Left lobe of liver (tissue), 2 donors: ENCODE results near the gene CACNB3. TPM values are rescaled to one million over a fixed set of nuclear protein-coding genes. Genes with fewer than 3 reads are reported as not detected.

Experiments used
- ATAC-seq: fragments of 200-7000 bp; cut with Tn5 transposase; one replicate; pipeline ENCODE4 v1.9.1; 2020; ENCODE audit warnings: mild to moderate bottlenecking, moderate library complexity
- DNase-seq: peaks from one replicate; pipeline ENCODE4 v3.0.0-alpha.2; 2020; ENCODE audit warnings: low spot score
- total RNA-seq: library from RNA; stranded (reverse); gene quantifications from one replicate; pipeline ENCODE4 v1.2.1, GENCODE V29; 2021
- donor health status: DM: no; HTN: no; CAD: no; lungs with moderate emphysema.
- donor health status: DM: no; HTN: yes; CAD: no.

The CACNB3 gene
- total RNA-seq, 1 donor from 2014 or later: 2.6 TPM

DNA sequence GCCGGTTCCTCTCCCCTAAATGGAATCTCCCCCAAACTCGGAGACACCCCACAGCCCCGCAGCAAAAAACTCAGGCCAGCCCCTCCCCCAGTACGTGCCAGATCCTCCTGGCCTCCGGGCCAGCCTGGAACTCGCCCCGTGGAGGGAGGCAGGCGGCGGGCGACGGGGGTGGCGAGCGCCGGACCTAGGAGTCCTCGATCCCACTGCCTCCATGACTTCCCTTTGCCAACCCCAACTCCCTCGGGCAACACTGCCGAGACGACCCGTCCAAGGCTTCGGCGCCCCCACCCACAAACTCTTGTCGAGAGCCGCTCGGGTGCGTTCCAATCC lies 29.8 kb upstream of the CACNB3 start:
- DNase-seq (no peak), ATAC-seq (peak; percentile 10)

DNA sequence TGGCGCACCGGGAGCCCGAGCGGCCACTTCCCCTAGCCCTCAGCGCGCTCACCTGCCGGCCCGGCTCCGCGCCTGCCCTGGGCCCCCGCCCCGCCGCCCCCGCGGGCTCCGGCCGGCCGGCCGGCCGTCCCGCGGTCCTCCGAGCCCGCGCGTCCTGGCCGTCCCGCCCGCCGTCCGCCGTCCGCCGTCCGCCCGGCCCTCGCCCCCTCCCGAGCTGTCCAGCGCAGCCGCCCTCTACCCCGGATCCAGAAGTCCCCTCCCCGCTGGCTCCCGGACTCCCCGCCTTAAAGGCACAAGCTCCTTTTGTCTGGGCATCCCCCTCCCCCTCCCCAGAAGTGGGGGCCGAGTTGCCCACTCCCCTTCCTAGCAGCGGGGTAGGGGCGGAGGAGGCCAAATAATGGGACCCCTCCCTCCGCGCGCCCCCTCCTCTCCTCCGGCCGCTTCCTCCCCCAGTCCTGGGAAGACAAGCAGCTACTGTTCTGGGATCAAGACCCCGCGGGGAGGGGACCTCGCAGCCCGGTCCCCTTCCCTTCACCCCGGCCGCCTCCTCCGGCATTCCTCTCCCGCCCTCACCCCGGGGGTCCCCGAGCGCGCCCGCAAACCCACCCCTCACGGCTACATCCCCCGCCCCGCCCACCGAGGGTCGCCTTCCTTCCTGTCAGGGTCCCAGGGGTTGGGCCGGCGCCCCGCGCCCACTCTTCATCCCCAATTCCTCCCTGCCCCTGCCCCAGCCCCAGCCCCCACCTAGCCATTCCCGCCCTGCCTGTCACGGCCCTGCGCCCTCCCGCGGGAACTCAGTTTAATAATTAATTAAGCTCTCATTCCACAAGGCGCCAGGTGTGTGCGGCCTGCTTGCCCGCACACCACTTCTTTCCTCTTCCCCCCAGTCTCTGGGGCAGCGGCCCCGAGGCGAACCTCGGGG lies 29.2 kb upstream of the CACNB3 start, which contains the start of gene ADCY6:
TSS of gene ADCY6 (minus strand) at position 236 of the 922 bp plus-strand sequence. CDS start 5,655 bp downstream, outside the sequence.
- ATAC-seq (peak; percentile 93), DNase-seq (peak; percentile 88)

DNA sequence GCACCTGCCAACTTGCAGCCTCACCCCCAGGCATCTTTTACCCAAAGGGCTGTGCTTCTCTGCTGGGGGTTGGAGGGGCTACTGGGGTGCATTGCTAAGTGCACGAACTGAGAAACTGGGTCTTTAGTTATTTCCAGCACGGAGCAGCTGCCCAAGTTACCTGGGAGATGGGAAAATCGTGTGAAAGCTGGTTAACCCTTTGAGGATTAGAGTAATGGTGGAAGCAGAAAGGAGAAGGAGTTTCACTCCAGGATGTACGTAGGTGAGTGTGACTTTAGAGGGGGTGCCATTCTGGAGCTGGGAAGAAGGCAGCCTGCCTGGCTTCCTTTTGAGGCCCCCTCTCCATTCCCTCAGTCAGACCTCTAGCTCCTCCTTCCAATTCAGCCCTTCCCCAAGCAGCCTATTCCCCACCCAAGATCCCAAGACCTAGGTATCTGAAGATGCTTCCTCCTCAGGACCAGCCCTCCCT lies 28.4 kb upstream of the CACNB3 start:
- DNase-seq (no peak), ATAC-seq (no peak)

DNA sequence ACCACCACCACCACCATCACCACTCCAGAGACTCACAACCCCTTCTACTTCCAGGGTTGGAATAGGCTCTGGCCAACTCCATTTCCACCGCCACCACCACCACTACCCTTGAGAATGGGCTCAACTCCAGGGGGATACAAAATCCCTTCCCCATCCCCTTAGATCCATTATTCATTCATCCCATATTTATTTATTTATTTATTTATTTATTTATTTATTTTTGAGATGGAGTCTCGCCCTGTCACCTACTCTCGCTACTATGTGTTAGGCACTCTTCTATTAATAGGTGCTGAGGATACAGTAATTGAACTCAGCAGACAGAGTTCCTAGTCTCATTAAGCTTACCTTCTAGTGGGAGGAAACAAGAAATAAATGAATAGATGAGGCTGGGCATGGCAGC lies 24.6 kb upstream of the CACNB3 start:
- DNase-seq (no peak), ATAC-seq (no peak)

DNA sequence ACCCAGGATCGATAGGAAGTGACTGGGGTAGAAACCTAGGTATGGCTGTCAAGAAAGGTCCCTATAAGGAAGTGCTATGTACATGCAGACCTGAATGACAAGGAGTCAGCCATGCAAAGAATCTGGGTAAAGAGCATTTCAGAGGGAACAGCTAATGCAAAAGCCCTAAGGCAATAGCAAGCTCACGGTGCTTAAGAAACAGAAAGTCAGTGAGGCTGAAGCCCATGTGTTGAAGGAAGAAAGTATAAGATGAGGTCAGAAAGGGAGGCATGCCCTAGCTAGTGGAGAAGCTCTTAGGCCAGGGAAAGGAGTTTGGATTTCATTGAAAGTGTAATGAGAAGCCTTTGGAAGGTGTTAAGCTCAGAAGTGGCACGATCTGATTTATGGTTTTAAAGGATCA lies 23.4 kb upstream of the CACNB3 start:
- DNase-seq (no peak), ATAC-seq (no peak)

DNA sequence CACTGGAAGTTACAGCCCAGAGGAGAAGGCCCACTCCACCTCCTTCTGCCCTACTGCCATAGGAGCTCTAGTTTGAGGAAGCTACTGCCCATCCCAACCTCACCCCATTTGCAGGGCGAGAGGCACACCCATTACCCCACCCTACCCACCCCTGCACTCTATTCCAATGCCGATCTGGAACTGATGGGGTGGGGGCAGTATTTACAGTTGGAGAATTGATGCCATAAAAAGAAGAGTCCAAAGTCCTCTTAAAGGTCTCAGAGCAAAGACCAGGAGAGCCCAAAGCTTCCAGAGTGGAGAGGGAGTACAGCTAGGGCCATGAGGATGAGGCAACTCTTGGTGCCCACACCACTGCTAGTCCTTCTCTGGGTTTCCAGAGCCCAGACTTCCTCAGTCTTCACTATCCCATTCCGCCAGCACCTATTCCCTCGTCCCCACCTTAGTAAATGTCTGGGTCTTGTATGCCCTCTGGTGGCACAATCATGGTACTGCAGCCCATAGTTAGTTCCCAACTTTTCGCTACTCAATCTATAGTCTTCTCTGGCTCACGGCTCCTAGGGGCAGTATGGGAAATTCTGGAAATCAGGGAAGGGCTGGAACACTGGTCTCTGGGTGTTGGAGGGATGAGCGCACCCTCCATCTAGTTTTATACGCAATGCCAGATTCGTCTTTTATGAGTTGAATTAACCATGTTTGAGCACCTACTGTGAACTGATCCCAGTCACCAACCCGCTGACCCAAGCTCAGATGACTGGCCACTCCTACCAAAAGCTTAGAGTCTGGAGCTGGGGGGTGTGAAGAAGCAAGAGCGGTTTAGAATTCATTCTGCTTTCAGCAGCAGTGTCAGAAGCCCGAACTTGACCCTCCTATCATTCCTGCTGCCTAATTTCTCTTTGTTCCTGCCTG lies 22.5 kb upstream of the CACNB3 start:
- ATAC-seq (peak; percentile 100), DNase-seq (peak; percentile 72)

DNA sequence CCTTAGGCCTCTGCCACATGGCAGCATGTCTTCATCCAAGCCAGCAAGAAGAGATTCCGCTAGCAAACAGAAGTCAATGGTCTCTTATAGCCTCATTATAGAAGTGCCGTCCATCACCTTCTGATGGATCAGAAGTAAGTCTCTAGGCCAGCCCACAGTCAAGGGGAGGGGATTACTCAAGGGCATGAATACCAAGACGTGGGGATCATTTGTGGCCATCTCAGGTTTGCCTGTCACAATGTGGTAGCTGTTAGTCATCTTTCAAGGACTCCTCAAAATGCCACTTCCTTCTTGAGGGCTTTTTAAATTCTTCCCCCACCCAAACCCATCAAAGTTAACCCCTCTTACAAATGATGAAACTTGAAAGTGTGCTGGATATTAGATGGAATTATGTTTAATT lies 21.3 kb upstream of the CACNB3 start:
- DNase-seq: no peak
- no peak for ATAC-seq

DNA sequence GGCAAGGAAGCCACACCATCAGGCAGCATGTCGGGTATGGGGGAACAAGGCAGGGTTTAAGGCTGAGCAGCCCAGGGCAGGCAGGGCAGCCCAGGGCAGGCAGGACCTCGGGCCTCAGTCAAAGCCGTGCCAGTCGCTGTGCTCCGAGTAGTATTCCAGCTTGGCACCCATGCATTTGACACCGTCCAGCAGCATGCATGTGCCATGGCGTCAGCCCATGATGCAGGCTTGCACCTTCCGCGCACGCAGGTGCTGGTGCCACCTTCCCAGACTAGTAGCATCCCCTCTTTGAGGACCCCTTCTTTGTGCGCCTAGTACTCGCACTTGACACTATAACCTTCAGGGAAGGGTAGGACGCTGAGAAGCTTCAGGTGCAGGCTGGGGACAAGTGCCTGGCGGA lies 17.8 kb upstream of the CACNB3 start:
- DNase-seq: no peak

DNA sequence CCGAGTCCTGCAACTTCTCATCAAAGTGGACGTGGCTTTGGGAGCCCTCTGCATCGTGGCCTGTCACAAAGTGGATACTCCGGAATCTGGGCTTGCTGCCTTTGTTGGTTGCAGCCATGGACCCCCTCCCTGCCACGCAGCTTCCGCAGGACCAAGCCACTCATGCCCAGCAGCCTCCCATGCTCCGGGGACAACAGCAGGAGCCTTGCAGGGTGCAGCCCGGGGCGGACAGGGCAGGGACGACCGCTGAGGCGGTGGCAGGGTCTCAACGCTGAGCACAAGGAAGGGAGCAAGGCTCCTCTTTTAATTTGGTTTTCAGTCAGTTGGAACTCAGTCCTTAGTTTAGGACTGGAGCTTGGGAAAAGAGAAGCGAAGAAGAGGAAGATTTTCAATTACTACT lies 17.3 kb upstream of the CACNB3 start:
- ATAC-seq (no peak), DNase-seq (no peak)

More for the DNA sequence above, 17.8 kb upstream of the CACNB3 start:
- ATAC-seq: no peak

DNA sequence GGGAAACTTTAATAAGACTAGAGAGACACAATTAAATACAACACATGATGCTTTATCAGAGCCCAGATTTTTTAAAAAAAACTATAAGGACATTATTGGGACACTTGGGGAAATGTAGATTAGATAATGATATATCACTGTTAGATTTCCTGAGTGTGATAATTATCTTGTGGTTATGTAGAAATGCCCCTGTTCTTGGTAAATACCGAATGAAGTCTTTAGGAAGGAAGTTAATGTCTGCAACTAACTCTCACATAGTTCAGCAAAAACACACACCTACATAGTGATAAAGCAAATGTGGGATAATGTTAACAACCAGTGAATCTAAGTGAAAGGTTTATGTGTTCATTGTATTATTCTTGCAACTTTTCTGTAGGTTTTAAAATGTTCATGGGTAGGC lies 14.6 kb upstream of the CACNB3 start:
- ATAC-seq (no peak), DNase-seq (no peak)

DNA sequence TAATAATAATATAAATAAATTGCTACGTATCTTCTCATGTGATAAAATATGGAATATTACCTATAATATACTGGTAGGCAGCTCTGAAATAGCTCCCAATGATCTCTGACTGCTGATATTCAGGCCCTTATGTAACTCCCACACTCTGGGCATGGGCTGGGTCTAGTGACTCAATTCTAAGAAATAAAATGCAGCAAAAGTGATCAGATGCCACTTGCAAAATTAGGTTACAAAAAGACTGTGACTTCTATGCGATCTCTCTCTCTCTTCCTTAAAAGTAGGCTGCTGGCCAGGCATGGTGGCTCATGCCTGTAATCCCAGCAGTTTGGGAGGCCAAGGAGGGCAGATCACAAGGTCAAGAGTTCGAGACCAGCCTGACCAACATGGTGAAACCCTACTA lies 10.3 kb upstream of the CACNB3 start:
- ATAC-seq (no peak), DNase-seq (no peak)

DNA sequence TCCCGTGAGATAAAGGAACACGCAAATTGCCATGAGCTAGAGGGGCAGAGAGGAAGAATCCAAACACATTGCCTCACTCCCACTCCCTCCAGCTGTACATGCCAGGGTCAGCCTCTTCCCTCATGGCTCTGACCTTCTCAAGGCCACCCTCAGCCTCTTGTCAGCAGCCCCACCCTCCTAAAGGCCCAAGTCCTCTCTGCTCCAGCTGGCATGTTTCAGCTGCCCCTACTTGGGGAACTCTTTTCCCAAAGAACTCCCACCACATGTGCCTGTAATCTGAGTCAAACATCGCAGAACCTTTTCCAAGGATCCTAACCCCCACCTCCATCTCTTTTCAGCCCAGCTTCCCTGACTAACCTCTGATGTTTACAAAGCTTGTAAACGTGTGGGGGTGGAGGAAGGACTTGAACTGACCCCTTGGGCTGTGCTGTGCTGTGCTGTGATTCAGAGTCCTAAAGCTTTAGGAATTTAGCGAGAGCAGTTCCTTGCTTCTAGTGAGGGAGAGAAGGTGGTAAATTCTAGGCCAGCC lies 7.3 kb upstream of the CACNB3 start:
- DNase-seq: no peak

DNA sequence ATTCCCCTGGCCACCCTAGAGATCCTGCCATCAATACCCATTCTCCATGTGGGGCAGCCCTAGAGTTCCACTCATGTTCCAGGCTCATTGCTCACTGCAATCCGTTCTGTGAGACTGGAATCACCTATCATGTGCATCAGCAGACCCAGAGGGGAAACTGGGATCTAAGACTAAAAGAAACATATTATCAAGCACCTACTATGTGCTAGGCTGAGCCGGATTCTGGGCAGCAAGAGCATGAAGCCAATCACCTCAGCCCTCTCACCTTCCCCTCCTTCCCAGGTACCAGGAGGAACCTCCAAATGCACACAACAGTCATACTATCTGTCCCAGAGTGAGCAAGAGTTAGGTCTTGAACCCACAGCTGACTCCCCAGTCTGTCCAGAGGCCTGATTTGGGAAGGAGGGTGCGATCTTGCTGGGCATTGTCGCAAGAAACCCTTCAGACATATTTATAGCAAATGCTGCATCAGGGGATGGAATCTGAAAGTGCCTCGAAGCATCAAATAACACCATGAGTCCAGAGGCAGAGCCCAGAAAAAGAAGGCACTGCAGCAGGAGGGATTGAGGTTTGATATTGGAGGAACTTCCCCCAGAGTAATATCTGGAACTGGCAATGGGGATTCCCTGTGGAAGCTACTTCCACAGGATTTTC lies 6.7 kb upstream of the CACNB3 start:
- DNase-seq: no peak
- no peak for ATAC-seq

More for the DNA sequence above, 7.3 kb upstream of the CACNB3 start:
- ATAC-seq: no peak

DNA sequence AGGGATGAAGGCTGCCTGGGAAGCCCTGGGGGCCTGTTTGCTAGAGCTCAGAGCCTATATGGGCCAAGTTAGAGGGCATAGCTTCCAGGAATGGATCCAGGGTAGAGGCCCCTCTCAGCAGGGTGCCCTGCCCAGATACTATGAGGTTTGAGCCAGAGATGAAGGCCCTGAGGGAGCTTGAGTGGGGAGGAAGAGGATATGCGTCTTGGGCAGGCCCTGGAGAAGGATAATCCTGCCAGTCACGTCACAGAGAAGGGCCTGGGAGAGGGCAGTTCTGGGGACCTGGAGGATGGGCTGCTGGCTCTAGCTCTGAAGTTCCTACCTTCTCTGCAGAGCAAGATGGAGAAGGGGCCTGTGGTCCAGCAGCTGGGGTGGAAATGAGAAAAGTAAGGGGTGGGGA lies 5.9 kb upstream of the CACNB3 start:
- no peak for ATAC-seq
- DNase-seq: no peak

DNA sequence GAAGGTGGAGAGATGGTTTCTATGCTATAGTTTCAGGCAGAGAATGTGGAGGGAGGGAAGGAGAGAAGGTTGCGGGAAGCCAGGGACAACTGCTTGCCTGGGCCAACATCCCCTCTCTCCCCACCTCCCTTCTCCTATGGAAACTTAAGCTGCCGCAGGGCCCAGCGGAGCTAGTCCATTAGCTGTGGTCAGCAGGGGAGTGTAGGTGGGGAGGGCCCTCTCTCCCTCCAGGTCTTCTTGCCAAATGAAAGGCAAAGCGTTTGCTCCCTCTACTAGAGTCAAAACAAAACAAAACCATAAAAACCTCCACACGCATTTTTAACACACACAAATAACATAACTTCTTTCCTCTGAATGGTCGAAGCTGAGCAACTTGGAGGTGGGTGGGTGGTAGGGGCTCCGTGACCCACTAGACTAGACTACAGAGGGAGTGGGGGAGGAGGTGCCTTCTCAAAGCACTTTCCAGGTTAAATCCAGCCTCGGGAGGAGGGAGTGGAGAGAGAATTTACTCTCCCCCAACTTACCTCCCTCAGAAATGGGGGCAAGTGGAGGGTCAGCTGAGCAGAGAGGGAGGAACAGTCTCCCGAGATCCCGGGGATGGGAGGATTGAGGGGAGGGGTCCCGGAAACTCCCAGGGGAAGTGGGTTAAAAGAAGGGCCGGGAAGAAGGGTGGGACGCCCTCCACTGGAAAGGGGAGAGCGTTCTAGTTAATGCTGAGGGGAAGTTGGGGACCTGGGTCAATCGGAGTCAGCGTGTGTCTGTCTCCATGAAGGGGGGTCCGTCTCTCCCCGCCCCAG lies 4.6 kb upstream of the CACNB3 start:
- ATAC-seq: no peak
- DNase-seq: no peak

DNA sequence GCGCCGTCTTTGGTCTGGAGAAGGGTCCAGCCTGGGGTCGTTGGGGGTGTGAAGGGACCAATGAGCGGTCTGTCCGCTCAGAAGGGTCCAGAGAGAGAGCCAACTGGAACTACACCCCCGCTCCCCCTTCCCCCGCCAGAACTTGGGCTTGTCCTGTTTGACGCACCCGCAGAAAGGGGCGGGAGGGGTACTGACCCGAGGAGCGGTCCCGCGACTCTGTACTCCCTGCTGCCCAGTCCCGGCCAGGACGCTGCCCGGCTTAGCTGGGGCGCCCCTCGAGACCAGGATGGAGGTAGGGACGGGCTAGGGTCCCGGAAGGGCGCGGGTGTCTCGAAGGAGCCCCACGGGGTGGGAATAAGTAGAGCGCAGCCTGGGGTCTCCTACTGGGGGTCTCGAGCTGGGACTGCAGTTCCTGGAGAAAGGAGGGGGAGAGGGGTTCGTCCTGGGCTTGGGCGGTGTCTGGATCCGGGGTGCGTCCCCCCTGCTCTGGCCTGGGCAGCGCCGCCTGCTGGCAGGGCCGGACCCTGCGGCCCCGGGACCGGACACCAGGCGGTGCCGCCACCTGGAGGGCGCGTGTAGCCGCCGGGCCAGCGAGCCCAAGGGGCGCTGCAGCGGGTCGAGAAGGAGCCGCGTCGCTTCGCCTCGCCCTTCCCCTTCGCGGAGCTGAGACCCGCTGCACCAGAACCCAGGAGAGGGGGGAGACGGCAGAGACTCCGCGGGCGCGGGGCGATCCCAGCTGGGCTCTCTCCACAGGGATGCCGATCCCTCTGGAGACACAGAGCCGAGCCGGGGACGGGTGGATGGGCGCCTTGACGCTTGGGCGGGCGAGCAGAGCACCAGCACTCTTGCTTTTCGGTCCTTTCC lies 3.8 kb upstream of the CACNB3 start:
- peak; percentile 80 for DNase-seq
- ATAC-seq: peak; percentile 92

DNA sequence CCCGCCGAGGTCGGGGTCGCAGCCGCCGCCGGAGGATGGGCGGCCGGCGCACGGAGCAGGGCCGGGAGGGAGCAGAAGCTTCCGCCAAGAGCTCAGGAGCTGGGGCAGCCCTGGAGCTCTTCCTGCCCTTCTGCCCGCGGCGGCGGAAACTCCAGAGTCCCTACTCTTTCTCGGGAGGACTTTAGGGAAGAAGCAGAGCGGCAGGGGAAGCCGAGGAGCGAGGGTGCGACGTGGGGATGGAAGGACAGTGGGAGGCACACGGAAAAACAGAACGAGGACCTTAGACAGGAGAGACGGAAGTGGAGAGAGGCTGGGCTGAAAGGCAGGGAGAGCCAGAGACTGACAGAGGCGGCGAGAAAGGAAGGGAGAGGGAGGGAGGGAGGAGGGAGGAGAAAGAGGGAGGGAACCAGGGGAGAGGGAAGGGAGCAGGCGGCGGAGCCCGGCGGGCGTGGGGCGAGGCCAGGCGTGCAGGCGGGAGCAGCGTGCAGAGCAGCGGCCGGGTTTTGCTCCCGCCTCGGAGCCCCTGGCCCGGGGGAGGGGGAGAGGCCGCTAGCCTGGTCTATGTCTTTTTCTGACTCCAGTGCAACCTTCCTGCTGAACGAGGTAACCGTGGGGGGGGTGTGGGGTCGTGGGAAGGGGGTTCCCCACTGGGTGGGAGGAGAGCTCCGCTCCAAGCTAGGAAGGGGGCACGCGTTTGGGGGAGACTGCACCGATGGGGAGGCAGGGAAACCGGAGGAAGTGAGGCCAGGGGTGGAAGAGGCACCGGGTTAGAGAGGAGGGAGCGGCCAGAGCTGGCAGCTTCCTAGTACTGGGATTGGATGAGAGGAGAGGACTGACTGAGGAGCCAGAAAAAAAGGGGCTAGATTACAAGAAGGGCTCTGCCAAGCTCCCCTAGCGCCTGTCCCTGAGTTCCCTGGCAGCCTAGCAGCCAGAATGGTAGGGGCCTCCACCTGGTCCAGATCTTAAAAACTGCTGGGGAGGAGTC lies 2.9 kb upstream of the CACNB3 start:
- ATAC-seq: peak; percentile 86
- peak; percentile 68 for DNase-seq
